Uterus (tissue), 2 donors: ENCODE measurements around the gene ULK4.

ENCODE experiments used
- POLR2A ChIP-seq, 2 donors: fragments of 450-650 bp; IDR thresholded peaks; one replicate each; pipeline ENCODE4 v1.6.1; 2016; ENCODE audit warnings: antibody characterized with exemption in 2 of 2, mild to moderate bottlenecking in 1 of 2, moderate library complexity in 1 of 2
- TF ChIP-seq, protein P1 (sequence below), 4 experiments: fragments of 200-600 bp in 2 of 4; fragments of 450-650 bp in 2 of 4; sonication (generic) in 2 of 4; IDR thresholded peaks; one replicate each; pipeline ENCODE4 v1.5.1; 2016 to 2019; ENCODE audit warnings: antibody characterized with exemption in 4 of 4, mild to moderate bottlenecking in 2 of 4, moderate library complexity in 1 of 4

- TF ChIP-seq, protein P1, sequence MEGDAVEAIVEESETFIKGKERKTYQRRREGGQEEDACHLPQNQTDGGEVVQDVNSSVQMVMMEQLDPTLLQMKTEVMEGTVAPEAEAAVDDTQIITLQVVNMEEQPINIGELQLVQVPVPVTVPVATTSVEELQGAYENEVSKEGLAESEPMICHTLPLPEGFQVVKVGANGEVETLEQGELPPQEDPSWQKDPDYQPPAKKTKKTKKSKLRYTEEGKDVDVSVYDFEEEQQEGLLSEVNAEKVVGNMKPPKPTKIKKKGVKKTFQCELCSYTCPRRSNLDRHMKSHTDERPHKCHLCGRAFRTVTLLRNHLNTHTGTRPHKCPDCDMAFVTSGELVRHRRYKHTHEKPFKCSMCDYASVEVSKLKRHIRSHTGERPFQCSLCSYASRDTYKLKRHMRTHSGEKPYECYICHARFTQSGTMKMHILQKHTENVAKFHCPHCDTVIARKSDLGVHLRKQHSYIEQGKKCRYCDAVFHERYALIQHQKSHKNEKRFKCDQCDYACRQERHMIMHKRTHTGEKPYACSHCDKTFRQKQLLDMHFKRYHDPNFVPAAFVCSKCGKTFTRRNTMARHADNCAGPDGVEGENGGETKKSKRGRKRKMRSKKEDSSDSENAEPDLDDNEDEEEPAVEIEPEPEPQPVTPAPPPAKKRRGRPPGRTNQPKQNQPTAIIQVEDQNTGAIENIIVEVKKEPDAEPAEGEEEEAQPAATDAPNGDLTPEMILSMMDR (IDR thresholded peaks at IDR 0.05) = no peak
- no peak for TF ChIP-seq POLR2A (IDR thresholded peaks at IDR 0.05)
Measured at GRCh38 chr3:41583014-41583413, 378.9 kb downstream of the ULK4 start.
